MCF 10A (cell line): ENCODE measurements around the gene GSC. TPM values are rescaled to one million over a fixed set of nuclear protein-coding genes. Genes with fewer than 3 reads are reported as not detected.
"Not testable (repeated sequence)": the region's sequence is repeated elsewhere in the genome, so short reads cannot be mapped to it uniquely, and the experiment has no call there.

Experiments
- BruUV-seq: library from RNA; stranded (reverse); fragments of 400-500 nt; replicated peaks from 2 replicates; lab custom pipeline; 2021; lab: Mats Ljungman, UMichigan
- CTCF ChIA-PET: fragments of 300-600 bp; sonication (Branson Sonifier 250); formaldehyde crosslinking; extraction: SDS; loops from one replicate; lab custom pipeline; 2021; ENCODE audit warnings: antibody characterized with exemption, inconsistent platforms; lab: Yijun Ruan, JAX
- POLR2A ChIA-PET: fragments of 300-600, 350-650 bp; sonication (Branson Sonifier 250); formaldehyde crosslinking; extraction: SDS; loops from one replicate; lab custom pipeline; 2020; ENCODE audit warnings: antibody characterized with exemption, inconsistent platforms; lab: Yijun Ruan, JAX
- DNase-seq: peaks from one replicate; pipeline ENCODE4 v3.0.0-alpha.2; 2018; ENCODE audit not compliant: unreplicated experiment
- H3K27ac Mint-ChIP-seq: one replicate; pipeline ENCODE4 v1.8.0; 2022; ENCODE audit warnings: mild to moderate bottlenecking, low read depth, mixed read lengths; ENCODE audit not compliant: unreplicated experiment
- H3K27me3 Mint-ChIP-seq: one replicate; pipeline ENCODE4 v1.8.0; 2022; ENCODE audit warnings: mixed read lengths; ENCODE audit not compliant: insufficient read depth, unreplicated experiment
- H3K36me3 Mint-ChIP-seq: one replicate; pipeline ENCODE4 v1.8.0; 2022; ENCODE audit warnings: mild to moderate bottlenecking, moderate library complexity, mixed read lengths; ENCODE audit not compliant: insufficient read depth, unreplicated experiment
- H3K4me1 Mint-ChIP-seq: one replicate; pipeline ENCODE4 v1.8.0; 2022; ENCODE audit warnings: mixed read lengths; ENCODE audit not compliant: insufficient read depth, unreplicated experiment
- H3K4me3 Mint-ChIP-seq: one replicate; pipeline ENCODE4 v1.8.0; 2022; ENCODE audit warnings: mild to moderate bottlenecking, moderate library complexity, mixed read lengths; ENCODE audit not compliant: unreplicated experiment
- H3K9me3 Mint-ChIP-seq: one replicate; pipeline ENCODE4 v1.8.0; 2022; ENCODE audit warnings: mixed read lengths; ENCODE audit not compliant: unreplicated experiment
- intact Hi-C: fragments of 100-400 bp; cut with micrococcal nuclease; formaldehyde crosslinking; loops from 2 replicates; pipeline ENCODE4 v1.14.1; 2022
- total RNA-seq: library from RNA; stranded (reverse); gene quantifications from 2 replicates; pipeline ENCODE4 v1.2.3, GENCODE V29; 2022
- TF ChIP-seq, protein P1 (sequence below): fragments of 200-600 bp; IDR thresholded peaks from one replicate; pipeline ENCODE4 v1.8.0; 2022; ENCODE audit warnings: antibody characterized with exemption, mild to moderate bottlenecking; ENCODE audit not compliant: unreplicated experiment

GSC gene
- total RNA-seq, 1 experiment from 2014 or later, result not detected

GRCh38 chr14:94747739-94748138 lies 22.2 kb downstream of the GSC start:
- BruUV-seq, result no TSS peak
- Mint-ChIP-seq H3K4me3 (no peak overlapping the region), H3K4me1 (no peaks in the 10 kb centered on the region), H3K36me3 (no peaks in the 10 kb centered on the region), H3K9me3 (peaks cover 7% of the 10 kb centered on the region), H3K27ac (no peak overlapping the region), H3K27me3 (peaks cover 16% of the 10 kb centered on the region)
- ChIA-PET POLR2A (interaction anchor here (0.6 kb wide), 1 partner anchor 104 kb away, joined by 3 read pairs; no protein-coding TSS in a partner anchor), CTCF (interaction anchor here (0.9 to 2.7 kb wide), 4 partner anchors 8 to 58 kb away, joined by 3 to 14 read pairs (median 5); no protein-coding TSS in a partner anchor)
- intact Hi-C loops, result loop anchor here (2.0 kb wide), 1 partner anchor 59 kb away; no protein-coding TSS in a partner anchor
- DNase-seq, result no peak
- TF ChIP-seq, protein P1, sequence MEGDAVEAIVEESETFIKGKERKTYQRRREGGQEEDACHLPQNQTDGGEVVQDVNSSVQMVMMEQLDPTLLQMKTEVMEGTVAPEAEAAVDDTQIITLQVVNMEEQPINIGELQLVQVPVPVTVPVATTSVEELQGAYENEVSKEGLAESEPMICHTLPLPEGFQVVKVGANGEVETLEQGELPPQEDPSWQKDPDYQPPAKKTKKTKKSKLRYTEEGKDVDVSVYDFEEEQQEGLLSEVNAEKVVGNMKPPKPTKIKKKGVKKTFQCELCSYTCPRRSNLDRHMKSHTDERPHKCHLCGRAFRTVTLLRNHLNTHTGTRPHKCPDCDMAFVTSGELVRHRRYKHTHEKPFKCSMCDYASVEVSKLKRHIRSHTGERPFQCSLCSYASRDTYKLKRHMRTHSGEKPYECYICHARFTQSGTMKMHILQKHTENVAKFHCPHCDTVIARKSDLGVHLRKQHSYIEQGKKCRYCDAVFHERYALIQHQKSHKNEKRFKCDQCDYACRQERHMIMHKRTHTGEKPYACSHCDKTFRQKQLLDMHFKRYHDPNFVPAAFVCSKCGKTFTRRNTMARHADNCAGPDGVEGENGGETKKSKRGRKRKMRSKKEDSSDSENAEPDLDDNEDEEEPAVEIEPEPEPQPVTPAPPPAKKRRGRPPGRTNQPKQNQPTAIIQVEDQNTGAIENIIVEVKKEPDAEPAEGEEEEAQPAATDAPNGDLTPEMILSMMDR, result no peak

DNA sequence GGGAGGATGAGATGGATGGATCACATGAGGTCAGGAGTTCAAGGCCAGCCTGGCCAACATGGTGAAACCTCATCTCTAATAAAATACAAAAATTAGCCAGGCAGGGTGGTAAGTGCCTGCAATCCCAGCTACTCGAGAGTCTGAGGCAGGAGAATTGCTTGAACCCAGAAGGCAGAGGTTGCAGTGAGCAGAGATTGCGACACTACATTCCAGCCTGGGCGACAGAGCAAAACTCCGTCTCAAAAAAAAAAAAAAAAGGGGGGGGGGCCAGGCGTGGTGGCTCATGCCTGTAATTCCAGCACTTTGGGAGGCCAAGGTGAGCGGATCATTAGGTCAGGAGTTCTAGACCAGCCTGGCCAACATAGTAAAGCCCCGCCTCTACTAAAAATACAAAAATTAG lies 22.8 kb downstream of the GSC start:
- H3K36me3 Mint-ChIP-seq, H3K4me3 Mint-ChIP-seq, intact Hi-C loops, H3K27ac Mint-ChIP-seq, H3K9me3 Mint-ChIP-seq, BruUV-seq, H3K4me1 Mint-ChIP-seq, DNase-seq: not testable (repeated sequence)
- H3K27me3 Mint-ChIP-seq, result peaks cover 16% of the 10 kb centered on the region
- ChIA-PET POLR2A (interaction anchor here (0.6 kb wide), 1 partner anchor 105 kb away, joined by 3 read pairs; no protein-coding TSS in a partner anchor), CTCF (interaction anchor here (0.6 to 1.7 kb wide), 3 partner anchors 9 to 696 kb away, joined by 3 to 7 read pairs (median 3); no protein-coding TSS in a partner anchor)

GRCh38 chr14:94746131-94746530 lies 23.8 kb downstream of the GSC start:
- Mint-ChIP-seq H3K4me1 (no peaks in the 10 kb centered on the region), H3K4me3 (no peak overlapping the region), H3K36me3 (no peaks in the 10 kb centered on the region), H3K9me3 (peaks cover 7% of the 10 kb centered on the region), H3K27ac (no peak overlapping the region), H3K27me3 (peaks cover 11% of the 10 kb centered on the region)
- DNase-seq, result no peak
- POLR2A ChIA-PET, result no interaction called here
- TF ChIP-seq, protein P1, result no peak
- no TSS peak for BruUV-seq
- intact Hi-C loops, result no loop called here
- CTCF ChIA-PET, result interaction anchor here (0.6 kb wide), 1 partner anchor 353 kb away, joined by 3 read pairs; no protein-coding TSS in a partner anchor

GRCh38 chr14:94738751-94739150 lies 31.2 kb downstream of the GSC start:
- Mint-ChIP-seq H3K4me1 (no peaks in the 10 kb centered on the region), H3K27me3 (no peaks in the 10 kb centered on the region), H3K27ac (no peak overlapping the region), H3K36me3 (no peaks in the 10 kb centered on the region), H3K4me3 (no peak overlapping the region), H3K9me3 (no peaks in the 10 kb centered on the region)
- BruUV-seq, result no TSS peak
- ChIA-PET POLR2A (no interaction called here), CTCF (interaction anchor here (1.6 kb wide), 1 partner anchor 11 kb away, joined by 3 read pairs; no protein-coding TSS in a partner anchor)
- intact Hi-C loops, result no loop called here
- DNase-seq, result peak; percentile 43
- TF ChIP-seq, protein P1, result no peak
